DND-41 (cell line): ENCODE results near the gene ITGB1.

Source experiments
- ATAC-seq: fragments of 200-7000 bp; cut with Tn5 transposase; 3 replicates; pipeline ENCODE4 v1.9.1; 2021; ENCODE audit warnings: low read depth; ENCODE audit not compliant: insufficient read depth
- DNase-seq: peaks from one replicate; pipeline ENCODE4 v3.0.0-alpha.2; 2020
- H2AFZ ChIP-seq: 2 replicates; pipeline ENCODE4 v1.6.0; 2012; ENCODE audit warnings: low read depth, low read length
- H3K27ac ChIP-seq: 2 replicates; pipeline ENCODE4 v1.5.1; 2012; ENCODE audit warnings: low read length, inconsistent platforms
- H3K27me3 ChIP-seq: fragments of 200-600 bp; sonication (generic); 2 replicates; pipeline ENCODE4 v1.6.0; 2012; ENCODE audit warnings: low read length, mild to moderate bottlenecking, inconsistent platforms; ENCODE audit not compliant: insufficient read depth, poor library complexity
- H3K36me3 ChIP-seq: 2 replicates; pipeline ENCODE4 v1.5.1; 2012; ENCODE audit warnings: low read length, inconsistent platforms; ENCODE audit not compliant: insufficient read depth
- H3K4me1 ChIP-seq: 2 replicates; pipeline ENCODE4 v1.5.1; 2012; ENCODE audit warnings: mild to moderate bottlenecking, low read length; ENCODE audit not compliant: insufficient read depth
- H3K4me2 ChIP-seq: 2 replicates; pipeline ENCODE4 v1.6.0; 2012; ENCODE audit warnings: mild to moderate bottlenecking, moderate library complexity, low read length, inconsistent platforms; ENCODE audit not compliant: insufficient read depth
- H3K4me3 ChIP-seq, 2 experiments: fragments of 200-600 bp in 1 of 2; shearing (Covaris generic) in 1 of 2; 2 replicates each; pipeline ENCODE4 v1.5.1; 2012 to 2016; ENCODE audit warnings: inconsistent platforms in 2 of 2, low read length in 2 of 2, mild to moderate bottlenecking in 2 of 2, low read depth in 1 of 2, moderate library complexity in 1 of 2
- H3K79me2 ChIP-seq: 2 replicates; pipeline ENCODE4 v1.6.0; 2012; ENCODE audit warnings: low read length, inconsistent platforms; ENCODE audit not compliant: insufficient read depth
- H3K9ac ChIP-seq: 2 replicates; pipeline ENCODE4 v1.6.0; 2012; ENCODE audit warnings: low read depth, mild to moderate bottlenecking, inconsistent platforms, low read length, moderate library complexity
- H3K9me3 ChIP-seq: 2 replicates; pipeline ENCODE4 v1.5.1; 2012; ENCODE audit warnings: low read length, moderate library complexity, mild to moderate bottlenecking, inconsistent platforms; ENCODE audit not compliant: insufficient read depth, severe bottlenecking
- H4K20me1 ChIP-seq: 2 replicates; pipeline ENCODE4 v1.6.0; 2012; ENCODE audit warnings: low read length; ENCODE audit not compliant: insufficient read depth
- EZH2 ChIP-seq: IDR thresholded peaks from 3 replicates; pipeline ENCODE4 v1.6.1; 2012; ENCODE audit warnings: borderline replicate concordance, low read depth, mild to moderate bottlenecking, moderate library complexity, low read length, inconsistent platforms; ENCODE audit not compliant: severe bottlenecking
- TF ChIP-seq, protein P1 (sequence below): IDR thresholded peaks from 2 replicates; pipeline ENCODE4 v1.5.1; 2012; ENCODE audit warnings: borderline replicate concordance, low read length, moderate library complexity, mild to moderate bottlenecking; ENCODE audit not compliant: poor library complexity, severe bottlenecking; ENCODE audit errors: extremely low read depth

ITGB1 gene

DNA sequence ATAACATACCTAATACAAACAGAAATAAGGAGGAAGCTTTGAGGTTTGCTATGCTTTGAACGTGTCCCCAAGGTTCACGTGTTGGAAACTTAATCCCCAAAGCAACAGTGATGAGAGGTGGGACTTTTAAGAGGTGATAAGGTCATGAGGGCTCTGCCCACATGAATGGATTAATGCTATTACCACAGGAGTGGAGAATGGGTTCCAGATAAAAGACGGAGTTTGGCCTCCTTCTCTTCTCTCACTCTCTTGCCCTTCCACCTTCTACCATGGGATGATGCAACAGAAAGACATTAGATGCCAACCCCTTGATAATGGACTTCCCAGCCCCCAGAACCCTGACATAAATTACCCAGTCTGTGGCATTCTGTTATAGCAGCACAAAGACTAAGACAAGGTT lies 9.6 kb downstream of the ITGB1 start:
- ATAC-seq: peak; percentile 92
- peak overlapping the region; percentile 9; the same call in 1 of the 2 replicates for H3K27ac ChIP-seq

GRCh38 chr10:32947586-32947985 lies 10.4 kb downstream of the ITGB1 start:
- peaks cover 95% of the 10 kb centered on the region for H3K79me2 ChIP-seq
- no peak overlapping the region for H3K4me3 ChIP-seq
- no peaks in the 10 kb centered on the region for H3K36me3 ChIP-seq
- ATAC-seq: no peak
- H3K9me3 ChIP-seq: no peaks in the 10 kb centered on the region
- peaks cover 41% of the 10 kb centered on the region for H3K4me1 ChIP-seq
- peaks cover 67% of the 10 kb centered on the region for H4K20me1 ChIP-seq
- H3K27me3 ChIP-seq: no peaks in the 10 kb centered on the region
- no peak overlapping the region for H3K4me2 ChIP-seq
- no peak for DNase-seq
- H2AFZ ChIP-seq: no peak overlapping the region
- no peak overlapping the region for H3K27ac ChIP-seq
- TF ChIP-seq, protein P1, sequence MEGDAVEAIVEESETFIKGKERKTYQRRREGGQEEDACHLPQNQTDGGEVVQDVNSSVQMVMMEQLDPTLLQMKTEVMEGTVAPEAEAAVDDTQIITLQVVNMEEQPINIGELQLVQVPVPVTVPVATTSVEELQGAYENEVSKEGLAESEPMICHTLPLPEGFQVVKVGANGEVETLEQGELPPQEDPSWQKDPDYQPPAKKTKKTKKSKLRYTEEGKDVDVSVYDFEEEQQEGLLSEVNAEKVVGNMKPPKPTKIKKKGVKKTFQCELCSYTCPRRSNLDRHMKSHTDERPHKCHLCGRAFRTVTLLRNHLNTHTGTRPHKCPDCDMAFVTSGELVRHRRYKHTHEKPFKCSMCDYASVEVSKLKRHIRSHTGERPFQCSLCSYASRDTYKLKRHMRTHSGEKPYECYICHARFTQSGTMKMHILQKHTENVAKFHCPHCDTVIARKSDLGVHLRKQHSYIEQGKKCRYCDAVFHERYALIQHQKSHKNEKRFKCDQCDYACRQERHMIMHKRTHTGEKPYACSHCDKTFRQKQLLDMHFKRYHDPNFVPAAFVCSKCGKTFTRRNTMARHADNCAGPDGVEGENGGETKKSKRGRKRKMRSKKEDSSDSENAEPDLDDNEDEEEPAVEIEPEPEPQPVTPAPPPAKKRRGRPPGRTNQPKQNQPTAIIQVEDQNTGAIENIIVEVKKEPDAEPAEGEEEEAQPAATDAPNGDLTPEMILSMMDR: no peak
- TF ChIP-seq EZH2: no peak
- no peak overlapping the region for H3K9ac ChIP-seq

More for the DNA sequence above, 9.6 kb downstream of the ITGB1 start:
- TF ChIP-seq EZH2: no peak
- TF ChIP-seq, protein P1: no peak
- DNase-seq: peak; percentile 53
- H3K79me2 ChIP-seq: peaks cover 95% of the 10 kb centered on the region
- peaks cover 67% of the 10 kb centered on the region for H4K20me1 ChIP-seq
- no peak overlapping the region for H3K4me3 ChIP-seq
- no peaks in the 10 kb centered on the region for H3K9me3 ChIP-seq
- H3K4me1 ChIP-seq: peaks cover 41% of the 10 kb centered on the region
- no peaks in the 10 kb centered on the region for H3K27me3 ChIP-seq
- H3K36me3 ChIP-seq: peaks cover 7% of the 10 kb centered on the region; the same call in 1 of the 2 replicates
- no peak overlapping the region for H3K9ac ChIP-seq
- H3K4me2 ChIP-seq: peak overlapping the region; percentile 11; the same call in 1 of the 2 replicates
- no peak overlapping the region for H2AFZ ChIP-seq

GRCh38 chr10:32946108-32946507 lies 11.9 kb downstream of the ITGB1 start:
- ATAC-seq: no peak
- Histone ChIP-seq H3K9ac (no peak overlapping the region), H3K36me3 (no peaks in the 10 kb centered on the region), H2AFZ (no peak overlapping the region), H3K79me2 (peaks cover 95% of the 10 kb centered on the region), H3K27ac (no peak overlapping the region), H3K4me3 (no peak overlapping the region), H4K20me1 (peaks cover 69% of the 10 kb centered on the region), H3K4me1 (peaks cover 35% of the 10 kb centered on the region), H3K4me2 (no peak overlapping the region), H3K27me3 (no peaks in the 10 kb centered on the region), H3K9me3 (no peaks in the 10 kb centered on the region)
- DNase-seq: no peak
- TF ChIP-seq, protein P1: no peak
- no peak for TF ChIP-seq EZH2
